K562 (cell line): ENCODE measurements around the gene MEGF11.

ENCODE experiments used
- CREB1 ChIP-seq, 2 experiments: sonication (generic) in 1 of 2; formaldehyde crosslinking in 1 of 2; IDR thresholded peaks; 2 replicates each; pipeline versions ENCODE4 v1.6.1 to v1.8.0; 2012 to 2022; ENCODE audit warnings: inconsistent platforms in 1 of 2, mild to moderate bottlenecking in 1 of 2, missing genetic modification reagents in 1 of 2, moderate library complexity in 1 of 2
- ZBED1 ChIP-seq: IDR thresholded peaks from 2 replicates; pipeline ENCODE4 v1.6.1; 2014
- ZBTB33 ChIP-seq: sonication (generic); formaldehyde crosslinking; IDR thresholded peaks from 2 replicates; pipeline ENCODE4 v1.8.1; 2023; ENCODE audit warnings: mild to moderate bottlenecking, missing genetic modification reagents
- ZNF274 ChIP-seq: IDR thresholded peaks from 2 replicates; pipeline ENCODE4 v1.6.1; 2011; ENCODE audit warnings: low read depth, mild to moderate bottlenecking, low read length, moderate library complexity, borderline replicate concordance
- ZNF668 ChIP-seq: fragments of 250-450 bp; sonication (Bioruptor Pico); IDR thresholded peaks from 2 replicates; pipeline ENCODE4 v1.8.0; 2022; ENCODE audit warnings: mild to moderate bottlenecking, inconsistent platforms

- TF ChIP-seq ZNF668 (CRISPR knock-in tag), result no peak
- no peak for TF ChIP-seq ZBTB33 (CRISPR knock-in tag)
- no peak for TF ChIP-seq ZBED1
- no peak for TF ChIP-seq CREB1 (IDR thresholded peaks at IDR 0.05)
- TF ChIP-seq CREB1 (CRISPR knock-in tag; IDR thresholded peaks at IDR 0.05), result no peak
- no peak for TF ChIP-seq ZNF274
These were observed 27.8 kb downstream of the MEGF11 start for GRCh38 chr15:66225656-66226274.
